GM12878 (cell line): ENCODE data around the gene MUC13. TPM values are rescaled to one million over a fixed set of nuclear protein-coding genes. Genes with fewer than 3 reads are reported as not detected.

ENCODE experiments used
- ATAC-seq: fragments of 200-7000 bp; cut with Tn5 transposase; 3 replicates; pipeline ENCODE4 v1.9.1; 2020; ENCODE audit warnings: mild to moderate bottlenecking, moderate library complexity
- BruUV-seq: library from RNA; stranded (reverse); fragments of 400-500 nt; replicated peaks from 2 replicates; lab custom pipeline; 2021; lab: Mats Ljungman, UMichigan
- CTCF ChIA-PET: fragments of 300-600 bp; sonication (Branson Sonifier 250); formaldehyde crosslinking; extraction: SDS; loops from one replicate; lab custom pipeline; 2021; ENCODE audit warnings: inconsistent platforms; lab: Yijun Ruan, JAX
- POLR2A ChIA-PET: fragments of 350-600 bp; formaldehyde crosslinking; extraction: SDS; loops from one replicate; lab custom pipeline; 2021; ENCODE audit warnings: inconsistent platforms; lab: Charles Lee
- RAD21 ChIA-PET: fragments of 300-600 bp; sonication (Branson Sonifier 250); formaldehyde crosslinking; loops from one replicate; lab custom pipeline; 2023; ENCODE audit warnings: antibody characterized with exemption; ENCODE audit not compliant: unreplicated experiment; lab: Charles Lee
- SMC1A ChIA-PET: fragments of 300-600 bp; sonication (Branson Sonifier 250); formaldehyde crosslinking; loops from one replicate; lab custom pipeline; 2023; ENCODE audit not compliant: unreplicated experiment, uncharacterized antibody; lab: Charles Lee
- DNase-seq: peaks from one replicate; pipeline ENCODE4 v3.0.0-alpha.2; 2011; ENCODE audit warnings: low read depth, low spot score
- FAIRE-seq: peaks from 3 replicates; lab custom pipeline; 2011; peaks lifted over from hg19 to GRCh38; lab: Jason Lieb, UNC
- H2AFZ ChIP-seq: 2 replicates; pipeline ENCODE4 v1.6.0; 2011; ENCODE audit warnings: low read depth, low read length, control low read depth; ENCODE audit not compliant: control insufficient read depth
- H3K27ac ChIP-seq: 2 replicates; pipeline ENCODE4 v1.5.1; 2011; ENCODE audit warnings: control low read depth; ENCODE audit not compliant: control insufficient read depth, insufficient read depth
- H3K27me3 ChIP-seq, 2 experiments: replicated peaks in 1 of 2; 2 replicates each; pipeline versions ENCODE4 v1.6.0 to v1.6.1; 2011; ENCODE audit warnings: low read length in 1 of 2; ENCODE audit not compliant: control insufficient read depth in 2 of 2, insufficient read depth in 2 of 2
- H3K36me3 ChIP-seq, 2 experiments: 2 replicates each; pipeline ENCODE4 v1.5.1; 2011; ENCODE audit warnings: low read length in 1 of 2; ENCODE audit not compliant: control insufficient read depth in 2 of 2, insufficient read depth in 2 of 2
- H3K4me1 ChIP-seq: 2 replicates; pipeline ENCODE4 v1.6.1; 2011; ENCODE audit warnings: mild to moderate bottlenecking, low read length, moderate library complexity, mixed read lengths; ENCODE audit not compliant: control insufficient read depth, insufficient read depth
- H3K4me2 ChIP-seq: 2 replicates; pipeline ENCODE4 v1.6.0; 2011; ENCODE audit warnings: control low read depth; ENCODE audit not compliant: control insufficient read depth, insufficient read depth
- H3K4me3 ChIP-seq: fragments of 200-600 bp; sonication (generic); 2 replicates; pipeline ENCODE4 v1.5.1; 2016
- H3K79me2 ChIP-seq: 2 replicates; pipeline ENCODE4 v1.6.0; 2011; ENCODE audit warnings: low read length; ENCODE audit not compliant: control insufficient read depth, insufficient read depth
- H3K9ac ChIP-seq: 2 replicates; pipeline ENCODE4 v1.8.0; 2011; ENCODE audit warnings: low read length, control low read depth, mixed read lengths; ENCODE audit not compliant: control insufficient read depth, insufficient read depth
- H3K9me3 ChIP-seq: replicated peaks from 3 replicates; pipeline ENCODE4 v1.5.1; 2011; ENCODE audit warnings: mild to moderate bottlenecking, low read length; ENCODE audit not compliant: control insufficient read depth, insufficient read depth
- H4K20me1 ChIP-seq: 2 replicates; pipeline ENCODE4 v1.6.0; 2011; ENCODE audit not compliant: control insufficient read depth, insufficient read depth
- CHD4 ChIP-seq: fragments of 200-600 bp; sonication (generic); IDR thresholded peaks from 2 replicates; pipeline ENCODE4 v1.6.1; 2016; ENCODE audit warnings: mild to moderate bottlenecking
- CTCF ChIP-seq, 3 experiments: IDR thresholded peaks in 2 of 3; conservative IDR thresholded peaks in 1 of 3; 2 replicates each; pipeline ENCODE4 v1.5.1; 2011; ENCODE audit warnings: low read depth in 3 of 3, low read length in 3 of 3, mild to moderate bottlenecking in 3 of 3, control low read depth in 2 of 3, moderate library complexity in 2 of 3, inconsistent platforms in 1 of 3, mixed read lengths in 1 of 3; ENCODE audit not compliant: control insufficient read depth in 2 of 3, insufficient read depth in 1 of 3; ENCODE audit errors: extremely low read depth in 1 of 3
- JUNB ChIP-seq: IDR thresholded peaks from 2 replicates; pipeline ENCODE4 v1.6.1; 2016; ENCODE audit warnings: antibody characterized with exemption, mild to moderate bottlenecking
- KAT2A ChIP-seq: conservative IDR thresholded peaks from 2 replicates; pipeline ENCODE4 v1.6.1; 2011; ENCODE audit warnings: low read depth, low read length; ENCODE audit not compliant: control insufficient read depth
- MYB ChIP-seq: fragments of 150-350 bp; IDR thresholded peaks from 2 replicates; pipeline ENCODE4 v1.6.1; 2014; ENCODE audit warnings: mild to moderate bottlenecking, low read depth, low read length, borderline replicate concordance
- SPI1 ChIP-seq: IDR thresholded peaks from 2 replicates; pipeline ENCODE4 v1.6.1; 2011; ENCODE audit warnings: low read depth, mild to moderate bottlenecking, low read length, moderate library complexity, borderline replicate concordance; ENCODE audit not compliant: insufficient read depth
- YBX1 ChIP-seq: fragments of 450-650 bp; IDR thresholded peaks from 2 replicates; pipeline ENCODE4 v1.6.1; 2016; ENCODE audit warnings: antibody characterized with exemption
- ZNF217 ChIP-seq: fragments of 450-650 bp; IDR thresholded peaks from 2 replicates; pipeline ENCODE4 v1.6.1; 2017; ENCODE audit warnings: antibody characterized with exemption, mild to moderate bottlenecking
- WGBS: methylation state at CpG from one replicate; pipeline ENCODE4 v1.1.6; 2016; ENCODE audit warnings: low lambda C conversion rate; ENCODE audit not compliant: insufficient replicate concordance, insufficient coverage; ENCODE audit errors: missing lambda C conversion rate; 5-methylcytosine and 5-hydroxymethylcytosine counted together
- in situ Hi-C: fragments of 300-500 bp; cut with MboI; formaldehyde crosslinking; loops from 9 replicates; pipeline ENCODE4 v1.14.3; 2018; ENCODE audit warnings: mixed read lengths
- intact Hi-C: fragments of 100-400 bp; cut with micrococcal nuclease; formaldehyde crosslinking; loops from one replicate; pipeline ENCODE4 v1.14.2; 2022; ENCODE audit not compliant: unreplicated experiment
- polyA plus RNA-seq, 11 experiments: library from polyadenylated mRNA; depleted of rRNA in 4 of 11; unstranded in 6 of 11; stranded (reverse) in 5 of 11; fragments of >200 nt; fragmentation: Nextera tagmentation in 4 of 11; fragmentation: Illumina TruSeq in 1 of 11; extraction: Ambion mirVana in 4 of 11; extraction: Trizol in 1 of 11; gene quantifications; 1 replicate in 1 of 11; 2 replicates in 10 of 11; pipeline versions ENCODE4 v1.2.1 to v1.2.3, GENCODE V29; 2011 to 2016; ENCODE audit warnings: inconsistent platforms in 2 of 11, missing spikeins in 2 of 11, low read depth in 1 of 11
- total RNA-seq, 4 experiments: library from RNA; depleted of rRNA in 3 of 4; stranded (reverse); fragments of >200 nt in 3 of 4; fragmentation: Illumina TruSeq in 1 of 4; extraction: Trizol in 1 of 4; gene quantifications; 2 replicates each; pipeline versions ENCODE4 v1.2.1 to v1.2.3, GENCODE V29; 2013 to 2021

Gene MUC13
- total and polyA plus RNA-seq, 10 of the 15 experiments (the other 5 are each of a cell fraction or from before 2014, with no cell fraction given): 0.27 to 60.1 (median 0.76) TPM

- TF ChIP-seq CTCF (IDR thresholded peaks at IDR 0.05 in 2 of 3, conservative IDR thresholded peaks at IDR 0.05 in 1 of 3; ENCODE audit: control insufficient read depth in 2 of 3, extremely low read depth in 1 of 3, insufficient read depth in 1 of 3, low read depth in 3 of 3, low read length in 3 of 3) (no peak), ZNF217 (no peak), KAT2A (no peak), SPI1 (no peak), JUNB (no peak), MYB (no peak)
Measured at GRCh38 chr3:124890573-124891190, 43.9 kb downstream of the MUC13 start (continued).

- H3K4me3 ChIP-seq: no peak overlapping the region
- TF ChIP-seq CHD4 (no peak), YBX1 (no peak)
- no peak overlapping the region for H3K4me2 ChIP-seq
- 42% methylated on average over 8 of the region's 8 CpGs for WGBS
- H3K27ac ChIP-seq: no peak overlapping the region
- intact Hi-C loops: no loop called here
- ChIA-PET POLR2A (interaction anchor here (2.0 kb wide), 1 partner anchor 12 kb away, joined by 10 read pairs; no protein-coding TSS in a partner anchor), SMC1A (interaction anchor here (1.3 to 2.3 kb wide), 4 partner anchors 9 to 127 kb away, joined by 3 to 12 read pairs (median 3); no protein-coding TSS in a partner anchor), RAD21 (interaction anchor here (1.3 to 1.9 kb wide), 2 partner anchors 12 to 127 kb away, joined by 4 to 9 read pairs; no protein-coding TSS in a partner anchor), CTCF (interaction anchor here (0.8 to 4.3 kb wide), 3 partner anchors 11 to 128 kb away, joined by 3 to 25 read pairs (median 9); no protein-coding TSS in a partner anchor)
- no TSS peak for BruUV-seq
- no peaks in the 10 kb centered on the region for H3K9me3 ChIP-seq
- H3K36me3 ChIP-seq: no peaks in the 10 kb centered on the region
- H4K20me1 ChIP-seq: no peaks in the 10 kb centered on the region
- H3K9ac ChIP-seq: no peak overlapping the region
- in situ Hi-C loops: no loop called here
- DNase-seq (no peak), FAIRE-seq (peak; percentile 7), ATAC-seq (no peak)
- no peak overlapping the region for H2AFZ ChIP-seq
- H3K4me1 ChIP-seq: no peaks in the 10 kb centered on the region
- H3K27me3 ChIP-seq: peaks cover 0 to 4% of the 10 kb centered on the region in 2 experiments; a peak in 3 of 4 replicates
- H3K79me2 ChIP-seq: no peaks in the 10 kb centered on the region
Measured at GRCh38 chr3:124888482-124889441, 45.8 kb downstream of the MUC13 start.
